Measurements from ENCODE around the gene ACSF2. TPM values are rescaled to one million over a fixed set of nuclear protein-coding genes. Genes with fewer than 3 reads are reported as not detected.
A peak's percentile ranks its signal among the peaks of the same experiment; 100 is the strongest.

The ACSF2 gene
- total RNA-seq, 4 donors from 2014 or later: 97.3 to 193 (median 143) TPM

DNA sequence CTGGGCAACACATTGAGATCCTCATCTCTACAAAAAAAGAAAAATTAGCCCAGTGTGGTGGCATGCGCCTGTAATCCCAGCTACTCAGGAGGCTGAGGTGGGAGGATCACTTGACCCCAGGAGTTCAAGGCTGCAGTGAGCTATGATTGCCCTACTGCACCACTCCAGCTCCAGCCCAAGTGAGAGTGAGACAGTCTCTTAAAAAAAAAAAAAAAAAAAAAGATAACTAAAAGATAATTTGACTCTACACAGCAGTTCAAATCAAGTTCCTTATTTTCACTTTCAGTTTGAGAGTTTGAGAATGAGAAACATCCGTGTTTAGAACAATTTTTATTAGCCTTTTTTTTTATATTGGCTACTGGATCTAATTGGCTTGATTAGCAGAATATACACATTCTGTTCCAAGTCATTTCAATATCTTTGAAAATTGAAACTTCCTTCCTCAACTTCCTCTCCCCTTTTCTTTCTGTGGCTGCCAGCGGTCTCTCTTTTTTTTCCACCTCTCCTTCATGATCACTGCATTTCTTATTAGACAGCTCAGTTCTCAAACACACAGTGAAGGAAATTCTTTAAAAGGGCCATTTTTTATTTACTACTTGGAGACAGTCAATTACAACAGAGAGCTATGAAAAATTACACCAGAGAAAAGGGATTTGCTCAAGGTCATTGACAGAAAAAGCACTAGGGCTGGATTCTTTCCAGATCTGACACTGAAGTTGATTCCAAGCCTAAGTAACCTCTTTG lies 4.5 kb upstream of the ACSF2 start:
- DNase-seq: no peak
- Histone ChIP-seq H3K4me3 (replicated peaks in 1 of 3) (no peak overlapping the region), H3K27me3 (no peaks in the 10 kb centered on the region), H3K36me3 (no peaks in the 10 kb centered on the region), H3K4me1 (peaks cover 22 to 40% of the 10 kb centered on the region in 2 donors), H3K27ac (peak overlapping the region; percentile 64 to 83 (median 73)), H3K9me3 (no peaks in the 10 kb centered on the region)
- TF ChIP-seq POLR2A (IDR thresholded peaks at IDR 0.05): no peak
- TF ChIP-seq, protein P1, sequence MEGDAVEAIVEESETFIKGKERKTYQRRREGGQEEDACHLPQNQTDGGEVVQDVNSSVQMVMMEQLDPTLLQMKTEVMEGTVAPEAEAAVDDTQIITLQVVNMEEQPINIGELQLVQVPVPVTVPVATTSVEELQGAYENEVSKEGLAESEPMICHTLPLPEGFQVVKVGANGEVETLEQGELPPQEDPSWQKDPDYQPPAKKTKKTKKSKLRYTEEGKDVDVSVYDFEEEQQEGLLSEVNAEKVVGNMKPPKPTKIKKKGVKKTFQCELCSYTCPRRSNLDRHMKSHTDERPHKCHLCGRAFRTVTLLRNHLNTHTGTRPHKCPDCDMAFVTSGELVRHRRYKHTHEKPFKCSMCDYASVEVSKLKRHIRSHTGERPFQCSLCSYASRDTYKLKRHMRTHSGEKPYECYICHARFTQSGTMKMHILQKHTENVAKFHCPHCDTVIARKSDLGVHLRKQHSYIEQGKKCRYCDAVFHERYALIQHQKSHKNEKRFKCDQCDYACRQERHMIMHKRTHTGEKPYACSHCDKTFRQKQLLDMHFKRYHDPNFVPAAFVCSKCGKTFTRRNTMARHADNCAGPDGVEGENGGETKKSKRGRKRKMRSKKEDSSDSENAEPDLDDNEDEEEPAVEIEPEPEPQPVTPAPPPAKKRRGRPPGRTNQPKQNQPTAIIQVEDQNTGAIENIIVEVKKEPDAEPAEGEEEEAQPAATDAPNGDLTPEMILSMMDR (IDR thresholded peaks at IDR 0.05): no peak
- intact Hi-C loops (cut with DNase I): no loop called here
- WGBS, 2 donors: 52 to 63% methylated on average over 3 of the region's 3 CpGs

DNA sequence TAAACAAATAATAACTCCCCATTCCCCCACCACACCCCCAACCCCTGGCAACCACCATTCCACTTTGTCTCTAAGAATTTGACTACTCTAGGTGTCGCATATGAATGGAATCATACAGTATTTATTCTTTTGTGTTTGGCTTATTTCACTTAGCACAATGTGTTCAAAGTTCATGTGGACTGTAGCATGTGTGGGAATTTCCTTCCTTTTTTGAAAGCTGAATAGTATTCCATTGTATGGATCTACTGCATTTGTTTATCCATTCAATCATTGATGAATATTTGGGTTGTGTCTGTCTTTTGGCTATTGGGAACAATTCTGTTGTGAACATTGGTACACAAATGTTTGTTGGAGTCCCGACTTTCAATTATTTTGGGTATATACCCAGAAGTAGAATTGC lies 3.3 kb upstream of the ACSF2 start:
- TF ChIP-seq, protein P1 (IDR thresholded peaks at IDR 0.05): no peak
- no peak for TF ChIP-seq POLR2A (IDR thresholded peaks at IDR 0.05)
- no peak overlapping the region for H3K27ac ChIP-seq
- intact Hi-C loops (cut with DNase I): no loop called here

DNA sequence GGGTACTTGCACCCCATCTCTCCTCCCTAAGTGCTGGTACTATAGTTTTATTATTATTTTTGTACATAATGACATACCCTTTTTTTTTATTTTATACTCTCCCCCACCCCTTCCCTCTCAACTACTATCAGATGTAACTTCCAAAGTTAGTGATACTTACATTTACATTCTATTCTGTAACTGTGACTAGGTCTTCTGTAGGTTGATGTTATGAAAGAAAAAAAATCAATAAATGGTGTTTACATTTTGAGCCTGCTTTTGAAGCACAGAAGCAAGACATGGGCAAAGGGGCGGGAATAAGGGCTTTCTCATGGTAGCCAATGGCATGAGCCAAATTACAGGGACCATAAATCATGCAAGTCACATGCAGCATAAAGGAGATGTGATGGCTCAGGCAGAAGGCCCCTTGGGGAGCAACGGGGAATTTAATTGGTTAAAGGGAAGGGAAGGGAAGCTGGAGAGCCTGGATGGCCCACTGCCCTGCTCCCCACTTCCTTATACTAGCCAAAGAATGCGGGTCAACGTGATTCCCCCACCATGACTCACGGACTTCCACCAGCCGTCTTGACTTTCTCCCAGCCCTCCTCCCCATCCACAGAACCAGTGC lies 2.4 kb upstream of the ACSF2 start:
- H3K27me3 ChIP-seq: no peaks in the 10 kb centered on the region
- H3K27ac ChIP-seq: peak overlapping the region; percentile 87 to 92 (median 88)
- intact Hi-C loops (cut with DNase I): no loop called here
- H3K4me3 ChIP-seq (replicated peaks in 1 of 3): no peak overlapping the region
- no peaks in the 10 kb centered on the region for H3K9me3 ChIP-seq
- H3K4me1 ChIP-seq: peaks cover 36 to 61% of the 10 kb centered on the region in 2 donors
- TF ChIP-seq, protein P1 (IDR thresholded peaks at IDR 0.05): no peak
- no peak for TF ChIP-seq POLR2A (IDR thresholded peaks at IDR 0.05)
- WGBS, 2 donors: 25 to 29% methylated on average over 6 of the region's 6 CpGs
- peak; percentile 60 to 69 for DNase-seq
- no peaks in the 10 kb centered on the region for H3K36me3 ChIP-seq

More for the DNA sequence above, 3.3 kb upstream of the ACSF2 start:
- H3K4me3 ChIP-seq (replicated peaks in 1 of 3): no peak overlapping the region
- no peak for DNase-seq
- H3K36me3 ChIP-seq: no peaks in the 10 kb centered on the region
- H3K27me3 ChIP-seq: no peaks in the 10 kb centered on the region
- H3K4me1 ChIP-seq: peaks cover 31 to 53% of the 10 kb centered on the region in 2 donors
- WGBS, 2 donors: 97% methylated on average over 2 of the region's 2 CpGs
- no peaks in the 10 kb centered on the region for H3K9me3 ChIP-seq

DNA sequence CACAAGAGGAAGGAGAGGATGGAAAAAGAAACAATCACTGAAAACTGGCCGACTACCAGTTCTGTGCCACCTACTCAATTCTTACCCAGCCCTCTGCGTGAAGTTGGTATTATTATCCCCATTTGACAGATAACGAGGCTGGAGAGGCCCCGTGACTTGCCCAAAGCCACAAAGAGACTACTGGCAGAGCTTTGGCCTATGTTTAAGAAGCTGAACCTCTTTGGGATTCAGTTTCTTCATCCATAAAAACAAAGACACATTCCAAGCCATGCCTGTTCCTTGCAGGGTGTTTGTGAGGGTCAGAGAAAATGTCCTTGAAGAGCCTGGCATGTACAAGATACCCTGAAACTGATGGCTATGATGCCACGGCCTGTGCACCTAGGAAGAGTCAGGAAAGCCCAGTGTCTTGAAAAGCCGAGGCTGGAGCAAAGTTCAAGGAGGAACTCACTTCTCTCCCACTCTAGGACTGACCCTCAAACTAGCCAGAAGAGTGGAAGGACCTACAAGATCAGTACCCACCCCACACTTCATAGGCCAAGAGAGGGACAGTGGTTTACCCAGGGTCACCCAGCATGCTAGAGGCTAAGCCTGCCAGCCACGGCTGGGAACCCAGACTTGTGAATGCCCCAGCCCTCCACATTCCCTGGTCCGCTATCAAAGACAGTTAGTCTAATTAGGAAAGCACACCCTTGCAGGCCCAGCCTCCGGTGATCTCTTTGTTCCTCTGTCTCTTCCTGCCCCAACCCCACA lies 1.6 kb upstream of the ACSF2 start:
- H3K27ac ChIP-seq: peak overlapping the region; percentile 87 to 92 (median 88)
- intact Hi-C loops (cut with DNase I): no loop called here
- H3K4me1 ChIP-seq: peaks cover 44 to 68% of the 10 kb centered on the region in 2 donors
- H3K36me3 ChIP-seq: no peaks in the 10 kb centered on the region
- WGBS, 2 donors: 68 to 71% methylated on average over 8 to 9 of the region's 9 CpGs
- H3K9me3 ChIP-seq: no peaks in the 10 kb centered on the region
- TF ChIP-seq POLR2A (IDR thresholded peaks at IDR 0.05): no peak
- TF ChIP-seq, protein P1 (IDR thresholded peaks at IDR 0.05): no peak
- DNase-seq: no peak
- no peak overlapping the region for H3K4me3 ChIP-seq (replicated peaks in 1 of 3)
- no peaks in the 10 kb centered on the region for H3K27me3 ChIP-seq

All from thyroid gland (tissue), 4 donors.